DND-41 (cell line): ENCODE measurements around the gene MAD2L1BP.
"Not testable (repeated sequence)": the region's sequence is repeated elsewhere in the genome, so short reads cannot be mapped to it uniquely, and the experiment has no call there.

Source experiments
- ATAC-seq: fragments of 200-7000 bp; cut with Tn5 transposase; 3 replicates; pipeline ENCODE4 v1.9.1; 2021; ENCODE audit warnings: low read depth; ENCODE audit not compliant: insufficient read depth
- DNase-seq: peaks from one replicate; pipeline ENCODE4 v3.0.0-alpha.2; 2020
- H2AFZ ChIP-seq: 2 replicates; pipeline ENCODE4 v1.6.0; 2012; ENCODE audit warnings: low read depth, low read length
- H3K27ac ChIP-seq: 2 replicates; pipeline ENCODE4 v1.5.1; 2012; ENCODE audit warnings: low read length, inconsistent platforms
- H3K27me3 ChIP-seq: fragments of 200-600 bp; sonication (generic); 2 replicates; pipeline ENCODE4 v1.6.0; 2012; ENCODE audit warnings: low read length, mild to moderate bottlenecking, inconsistent platforms; ENCODE audit not compliant: insufficient read depth, poor library complexity
- H3K36me3 ChIP-seq: 2 replicates; pipeline ENCODE4 v1.5.1; 2012; ENCODE audit warnings: low read length, inconsistent platforms; ENCODE audit not compliant: insufficient read depth
- H3K4me1 ChIP-seq: 2 replicates; pipeline ENCODE4 v1.5.1; 2012; ENCODE audit warnings: mild to moderate bottlenecking, low read length; ENCODE audit not compliant: insufficient read depth
- H3K4me2 ChIP-seq: 2 replicates; pipeline ENCODE4 v1.6.0; 2012; ENCODE audit warnings: mild to moderate bottlenecking, moderate library complexity, low read length, inconsistent platforms; ENCODE audit not compliant: insufficient read depth
- H3K4me3 ChIP-seq, 2 experiments: fragments of 200-600 bp in 1 of 2; shearing (Covaris generic) in 1 of 2; 2 replicates each; pipeline ENCODE4 v1.5.1; 2012 to 2016; ENCODE audit warnings: inconsistent platforms in 2 of 2, low read length in 2 of 2, mild to moderate bottlenecking in 2 of 2, low read depth in 1 of 2, moderate library complexity in 1 of 2
- H3K79me2 ChIP-seq: 2 replicates; pipeline ENCODE4 v1.6.0; 2012; ENCODE audit warnings: low read length, inconsistent platforms; ENCODE audit not compliant: insufficient read depth
- H3K9ac ChIP-seq: 2 replicates; pipeline ENCODE4 v1.6.0; 2012; ENCODE audit warnings: low read depth, mild to moderate bottlenecking, inconsistent platforms, low read length, moderate library complexity
- H3K9me3 ChIP-seq: 2 replicates; pipeline ENCODE4 v1.5.1; 2012; ENCODE audit warnings: low read length, moderate library complexity, mild to moderate bottlenecking, inconsistent platforms; ENCODE audit not compliant: insufficient read depth, severe bottlenecking
- H4K20me1 ChIP-seq: 2 replicates; pipeline ENCODE4 v1.6.0; 2012; ENCODE audit warnings: low read length; ENCODE audit not compliant: insufficient read depth
- CTCF ChIP-seq: IDR thresholded peaks from 2 replicates; pipeline ENCODE4 v1.5.1; 2012; ENCODE audit warnings: borderline replicate concordance, low read length, moderate library complexity, mild to moderate bottlenecking; ENCODE audit not compliant: poor library complexity, severe bottlenecking; ENCODE audit errors: extremely low read depth
- EZH2 ChIP-seq: IDR thresholded peaks from 3 replicates; pipeline ENCODE4 v1.6.1; 2012; ENCODE audit warnings: borderline replicate concordance, low read depth, mild to moderate bottlenecking, moderate library complexity, low read length, inconsistent platforms; ENCODE audit not compliant: severe bottlenecking

The MAD2L1BP gene

DNA sequence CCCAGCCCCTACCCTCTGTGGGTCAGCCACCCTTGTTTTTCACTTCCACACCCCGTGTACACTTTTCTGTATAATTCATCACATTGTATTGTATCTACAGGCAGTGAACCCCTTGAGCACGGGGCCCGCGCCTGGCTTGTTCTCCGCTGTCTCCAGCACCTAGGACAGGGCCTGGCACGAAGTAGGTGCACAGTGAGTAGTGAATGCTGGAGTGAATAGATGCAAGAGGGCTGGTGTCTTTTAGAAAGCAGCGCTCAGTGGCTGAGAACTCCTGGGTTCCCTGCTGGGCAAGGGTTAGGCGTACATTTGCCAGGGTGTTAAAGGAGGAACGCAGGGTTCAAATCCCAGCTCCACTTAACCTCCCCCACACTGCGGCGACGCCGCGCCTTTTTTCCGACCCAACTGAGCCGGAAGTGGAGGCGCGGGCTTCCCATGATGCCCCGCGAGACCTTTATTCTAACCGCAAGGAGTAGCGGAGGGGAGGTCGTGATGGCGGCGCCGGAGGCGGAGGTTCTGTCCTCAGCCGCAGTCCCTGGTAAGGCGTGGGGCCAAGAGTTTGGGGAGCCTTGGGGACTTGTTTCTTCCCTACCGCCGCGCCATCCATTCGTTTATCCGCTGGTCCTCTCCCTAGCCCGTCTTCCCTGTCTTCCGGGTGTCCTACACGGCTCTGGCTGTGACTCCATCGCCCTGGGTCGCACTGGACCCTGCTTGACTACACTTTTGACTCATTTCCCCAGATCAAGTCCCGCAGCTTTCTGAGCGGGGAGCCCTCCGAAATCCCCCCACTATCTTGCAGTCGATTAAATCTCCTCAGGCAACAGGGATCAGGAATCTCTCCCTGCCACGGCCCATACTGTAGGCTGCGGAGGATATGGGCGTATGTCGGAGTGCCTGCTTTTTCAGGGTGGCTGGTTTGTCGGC lies at the start of gene MAD2L1BP:
TSS of gene MAD2L1BP (plus strand) at position 454 of the 921 bp plus-strand sequence. CDS start at position 490, 36 bp downstream.
- Histone ChIP-seq H3K27ac (peak within 1 kb of the TSS; percentile 86), H3K4me3 (peak within 1 kb of the TSS; percentile 61 to 76), H3K27me3 (no peaks in the 10 kb centered on the region), H3K79me2 (peaks cover 50% of the 10 kb centered on the region), H2AFZ (peak within 1 kb of the TSS; percentile 81), H3K4me2 (peak within 1 kb of the TSS; percentile 64), H4K20me1 (peaks cover 13% of the 10 kb centered on the region), H3K36me3 (peaks cover 33% of the 10 kb centered on the region), H3K4me1 (peaks cover 48% of the 10 kb centered on the region), H3K9ac (peak within 1 kb of the TSS; percentile 76), H3K9me3 (no peaks in the 10 kb centered on the region)
- no peak for TF ChIP-seq CTCF
- TF ChIP-seq EZH2: no peak
- ATAC-seq: peak; percentile 85
- peak; percentile 92 for DNase-seq

DNA sequence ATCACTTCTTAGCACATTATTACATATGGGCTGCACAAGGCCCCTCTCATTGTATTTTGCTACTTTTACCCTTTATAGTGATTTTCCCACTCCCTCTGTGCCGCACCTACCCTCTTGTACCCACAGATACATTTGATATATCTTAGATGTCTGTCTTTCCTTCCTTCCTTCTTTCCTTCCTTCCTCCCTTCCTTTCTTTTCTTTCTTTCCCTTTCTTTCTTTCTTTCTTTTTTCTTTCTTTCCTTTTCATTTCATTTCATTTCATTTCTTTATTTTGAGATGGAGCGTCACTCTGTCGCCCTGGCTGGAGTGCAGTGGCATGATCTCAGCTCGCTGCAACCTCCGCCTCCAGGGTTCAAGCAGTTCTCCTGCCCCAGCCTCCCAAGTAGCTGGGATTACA lies 47.4 kb upstream of the MAD2L1BP start:
- H3K9ac ChIP-seq: no peak overlapping the region
- peaks cover 85% of the 10 kb centered on the region for H3K36me3 ChIP-seq
- no peaks in the 10 kb centered on the region for H4K20me1 ChIP-seq

DNA sequence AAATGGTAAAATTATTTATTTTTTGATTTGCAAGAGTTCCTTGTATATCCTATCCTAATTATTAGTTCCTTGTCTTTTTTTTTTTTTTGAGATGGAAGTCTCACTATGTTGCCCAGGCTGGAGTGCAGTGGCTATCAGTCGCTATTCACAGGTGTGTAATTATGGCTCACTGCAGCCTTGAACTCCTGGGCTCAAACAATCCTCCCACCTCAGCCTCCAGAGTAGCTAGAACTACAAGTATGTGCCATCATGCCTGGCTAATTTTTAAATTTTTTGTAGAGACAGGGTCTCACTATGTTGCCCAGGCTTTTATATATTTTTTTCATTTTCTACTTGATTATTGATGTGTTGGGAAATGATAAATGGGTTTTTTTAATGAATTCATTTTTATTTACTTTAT lies 46.1 kb upstream of the MAD2L1BP start:
- not testable (repeated sequence) for DNase-seq, H4K20me1 ChIP-seq, H2AFZ ChIP-seq, H3K4me1 ChIP-seq, H3K4me2 ChIP-seq, H3K4me3 ChIP-seq, H3K9ac ChIP-seq, ATAC-seq, H3K27me3 ChIP-seq, H3K27ac ChIP-seq, H3K9me3 ChIP-seq
- Histone ChIP-seq H3K79me2 (peaks cover 20% of the 10 kb centered on the region; the same call in 1 of the 2 replicates), H3K36me3 (peaks cover 83% of the 10 kb centered on the region)

More for the DNA sequence above, 47.4 kb upstream of the MAD2L1BP start:
- no peak overlapping the region for H3K4me2 ChIP-seq
- TF ChIP-seq EZH2 (no peak), CTCF (no peak)
- no peak for ATAC-seq
- no peak overlapping the region for H3K4me3 ChIP-seq
- H3K4me1 ChIP-seq: no peaks in the 10 kb centered on the region
- DNase-seq: no peak
- peaks cover 15% of the 10 kb centered on the region; the same call in 1 of the 2 replicates for H3K79me2 ChIP-seq
- no peaks in the 10 kb centered on the region for H3K27me3 ChIP-seq
- no peaks in the 10 kb centered on the region for H3K9me3 ChIP-seq
- no peak overlapping the region for H3K27ac ChIP-seq
- H2AFZ ChIP-seq: no peak overlapping the region

- Histone ChIP-seq H2AFZ (no peak overlapping the region), H3K4me3 (no peak overlapping the region), H3K79me2 (peaks cover 17% of the 10 kb centered on the region; the same call in 1 of the 2 replicates), H3K27me3 (no peaks in the 10 kb centered on the region), H3K4me1 (no peaks in the 10 kb centered on the region), H3K4me2 (no peak overlapping the region), H3K27ac (no peak overlapping the region), H3K36me3 (peaks cover 64% of the 10 kb centered on the region), H3K9ac (no peak overlapping the region), H3K9me3 (no peaks in the 10 kb centered on the region), H4K20me1 (no peaks in the 10 kb centered on the region)
- DNase-seq: no peak
- ATAC-seq: no peak
- TF ChIP-seq EZH2 (no peak), CTCF (no peak)
Observed at GRCh38 chr6:43593938-43594337, 41.7 kb upstream of the MAD2L1BP start.
